Activated CD4-positive, alpha-beta T cell treated with anti-CD3 and anti-CD28 coated beads, Interleukin-2, amount 50 U/mL, for 16 hours (primary cell): ENCODE data around the gene ARRB1.

Source experiments
- DNase-seq: peaks from one replicate; pipeline ENCODE4 v3.0.0-alpha.2; 2020

ARRB1 gene

DNA sequence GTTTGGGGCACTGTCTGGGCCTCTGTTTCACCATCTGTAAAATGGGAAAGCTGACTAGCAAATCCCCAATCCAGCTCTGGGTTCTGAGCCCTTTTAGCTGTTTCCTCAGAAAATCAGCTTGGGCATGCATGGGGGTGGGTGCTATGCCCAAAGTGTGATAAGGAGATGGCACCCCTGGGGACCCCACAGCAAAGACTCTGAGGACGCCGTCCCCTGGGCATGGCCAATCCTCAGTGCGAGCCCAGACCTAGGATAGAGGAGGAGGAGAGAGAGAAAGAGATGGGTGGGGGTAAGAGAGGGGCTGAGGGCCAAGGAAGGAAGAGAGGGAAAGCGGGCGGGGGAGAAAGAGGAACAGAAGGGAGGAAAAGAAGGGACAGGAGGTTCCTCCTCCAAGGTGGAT lies 79.1 kb downstream of the ARRB1 start:
- DNase-seq: no peak

DNA sequence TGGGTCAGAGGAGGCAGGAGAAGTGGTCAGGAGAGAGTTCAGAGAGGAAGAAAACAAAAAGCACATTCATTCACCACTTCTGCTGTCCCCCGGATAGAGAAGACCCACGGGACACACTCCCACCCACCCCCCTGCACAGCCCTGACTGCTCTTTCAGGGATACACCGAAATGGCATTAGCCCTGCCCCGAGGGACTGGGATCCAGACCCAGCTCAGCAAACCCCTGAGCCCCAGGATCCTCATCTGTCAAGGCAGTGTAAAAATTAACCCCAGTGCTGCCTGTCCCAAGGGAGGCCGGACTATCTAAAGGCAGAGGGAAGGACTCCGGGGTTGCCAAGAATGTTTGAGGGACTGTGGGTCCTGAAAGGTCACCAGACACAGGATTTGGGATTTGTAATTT lies 79.7 kb downstream of the ARRB1 start:
- no peak for DNase-seq

DNA sequence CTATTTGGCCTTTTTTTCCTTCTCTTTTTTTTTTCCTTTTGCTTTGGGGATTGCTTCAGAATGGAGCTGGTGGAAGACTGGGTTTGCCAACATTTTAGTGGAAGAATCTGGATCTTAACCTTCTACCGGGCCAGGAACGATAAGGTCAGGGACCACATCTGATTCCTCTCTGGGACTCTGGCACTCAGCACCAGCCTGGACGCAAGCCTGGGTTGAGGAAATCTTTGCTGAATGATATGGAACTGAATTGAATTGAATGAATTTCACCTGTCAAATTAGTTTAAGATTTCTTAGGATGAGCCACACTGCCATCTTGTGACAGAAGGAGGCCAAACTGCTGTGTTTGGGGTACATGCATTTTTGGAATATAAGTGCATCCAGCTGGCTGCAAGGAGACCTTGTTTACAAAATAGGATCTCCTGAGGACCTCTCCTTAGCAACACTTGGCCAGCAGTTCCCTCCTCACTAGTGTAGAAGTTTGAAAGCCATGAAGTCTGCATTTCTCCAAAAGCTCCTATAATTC lies 80.5 kb downstream of the ARRB1 start:
- DNase-seq: peak; percentile 19

DNA sequence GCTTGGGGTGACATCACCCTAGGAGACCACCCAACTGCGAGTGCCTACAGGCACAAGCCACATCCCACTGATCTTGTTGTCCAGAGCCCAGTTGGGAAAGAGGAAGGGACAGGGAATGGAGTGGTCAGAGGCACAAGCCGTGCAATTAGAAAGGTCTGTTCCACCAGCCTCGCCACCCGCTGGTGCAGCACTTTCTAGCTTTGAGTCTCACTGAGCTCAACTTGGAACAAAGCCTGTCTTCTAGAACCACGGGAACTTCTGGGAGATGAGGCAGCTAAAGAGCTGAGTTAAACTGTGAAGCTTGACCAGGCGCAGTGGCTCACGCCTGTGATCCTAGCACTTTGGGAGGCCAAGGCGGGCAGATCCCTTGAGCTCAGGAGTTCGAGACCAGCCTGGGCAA lies 81.6 kb downstream of the ARRB1 start:
- no peak for DNase-seq

DNA sequence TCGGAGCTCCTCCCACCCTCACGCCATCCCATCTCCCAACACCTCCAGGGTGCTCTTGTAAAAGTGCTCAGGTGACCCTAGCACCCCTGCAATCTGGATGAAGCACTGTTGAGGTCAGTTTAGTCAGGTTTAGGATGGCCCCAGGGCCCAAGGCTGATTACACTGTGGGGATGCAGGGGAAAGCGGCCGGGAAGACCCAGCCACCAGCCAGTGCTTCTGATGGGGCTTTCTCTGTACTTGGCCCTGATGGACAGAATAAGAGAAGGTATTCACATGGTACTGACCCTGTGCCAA lies 82.1 kb downstream of the ARRB1 start:
- DNase-seq: no peak

DNA sequence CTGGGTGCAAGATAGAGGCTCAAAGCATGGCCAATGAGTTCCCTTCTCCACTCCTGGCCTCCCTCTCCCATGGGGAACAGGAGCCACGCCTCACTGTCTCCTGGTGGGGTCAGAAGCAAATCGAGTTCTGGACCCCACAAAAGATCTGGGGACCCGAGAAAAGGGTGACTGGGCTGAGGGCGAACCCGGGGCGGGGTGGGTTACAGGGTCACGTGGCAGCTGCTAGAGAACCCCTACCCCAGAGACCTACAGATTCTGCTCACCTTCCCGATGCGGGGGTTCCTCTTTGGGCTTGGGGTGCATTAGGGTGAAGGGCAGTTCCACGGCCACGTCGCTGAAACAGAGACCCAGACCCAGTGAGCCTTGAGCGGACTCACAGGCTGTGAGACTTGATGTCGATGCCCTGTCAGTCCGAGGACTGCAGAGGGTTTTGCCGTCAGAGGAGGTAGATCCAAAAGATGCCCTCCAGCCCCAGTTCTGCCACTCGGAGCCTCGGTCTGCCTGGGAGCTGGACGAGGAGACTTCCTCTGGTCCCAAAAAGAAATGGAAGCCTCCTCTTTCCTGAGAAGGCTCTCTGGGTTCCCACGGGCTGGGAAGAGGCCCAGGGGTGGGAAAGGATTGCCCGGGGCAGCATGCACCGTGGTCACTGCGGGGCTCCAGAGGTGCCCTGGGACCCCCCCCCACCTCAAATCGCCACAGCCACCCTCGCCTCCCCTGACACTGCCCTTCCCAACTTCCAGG lies 82.7 kb downstream of the ARRB1 start:
- DNase-seq: no peak

DNA sequence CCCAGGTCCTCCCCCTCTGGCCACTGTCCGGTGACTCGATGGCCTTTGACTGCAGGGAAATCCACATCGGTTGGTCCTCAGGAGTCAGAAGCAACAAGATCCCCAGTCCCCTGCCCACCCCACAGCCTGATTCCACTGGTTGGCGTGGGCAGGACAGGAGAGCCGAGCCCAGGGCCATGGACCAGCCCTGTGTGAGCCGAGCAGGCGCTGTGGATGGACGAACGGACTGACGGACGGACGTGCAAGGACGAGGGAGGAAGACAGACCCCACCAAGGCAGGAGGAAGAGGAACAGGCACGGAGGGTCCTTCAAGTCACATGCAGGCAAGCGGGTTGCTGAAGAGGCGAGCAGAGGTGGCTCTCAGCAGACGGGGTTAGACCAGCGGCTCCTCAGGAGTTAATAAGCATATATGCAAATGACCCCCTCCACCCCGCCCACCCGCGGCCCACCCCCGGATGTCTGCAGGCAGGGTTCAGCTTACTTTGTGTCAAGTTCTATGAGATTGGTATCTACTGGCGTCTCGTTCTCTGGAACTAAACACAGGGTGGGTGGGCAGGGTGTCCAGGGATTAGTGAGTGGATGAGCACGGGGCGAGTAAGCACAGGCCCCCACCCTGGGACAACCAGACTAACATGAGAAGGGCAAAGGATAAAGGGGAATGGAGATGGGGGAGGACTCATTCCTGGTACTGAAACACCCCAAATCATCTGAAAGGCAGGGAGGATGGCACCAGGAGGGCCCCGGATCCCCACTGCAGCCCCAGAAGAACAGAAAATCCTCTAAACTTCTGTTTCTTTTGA lies 84.1 kb downstream of the ARRB1 start:
- DNase-seq: no peak

DNA sequence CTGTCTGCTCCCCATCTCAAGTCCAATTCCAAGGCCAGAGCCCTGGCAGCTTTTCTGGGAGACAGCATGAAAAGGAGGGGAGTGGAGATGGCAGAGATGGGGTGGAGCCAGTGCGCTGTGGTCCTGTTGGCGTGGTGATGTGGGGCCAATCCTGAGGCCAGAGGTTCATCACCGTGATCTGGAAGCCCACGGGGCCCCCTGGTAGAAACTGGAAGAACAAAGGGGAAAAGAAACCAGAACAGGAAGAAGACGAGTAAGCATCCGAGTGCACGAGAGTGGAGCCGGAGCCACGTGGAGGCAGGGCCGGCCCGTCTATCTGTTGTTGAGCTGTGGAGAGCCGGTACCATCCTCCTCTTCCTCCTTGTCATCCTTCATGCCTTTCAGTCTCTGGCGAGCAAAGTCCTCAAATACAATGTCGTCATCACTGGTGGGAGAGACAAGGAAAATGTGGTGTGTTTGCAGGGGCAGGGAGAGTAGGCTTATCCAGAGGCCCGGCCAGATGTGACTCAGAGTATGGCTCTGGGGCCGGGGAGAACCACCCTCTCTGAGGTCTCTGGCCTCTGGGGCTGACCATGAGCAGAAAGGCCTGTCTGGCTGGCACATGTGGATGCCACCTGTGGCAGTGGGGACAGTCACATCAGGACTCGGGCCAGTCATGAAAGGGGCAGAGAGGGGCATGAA lies 85.5 kb downstream of the ARRB1 start:
- DNase-seq: no peak

DNA sequence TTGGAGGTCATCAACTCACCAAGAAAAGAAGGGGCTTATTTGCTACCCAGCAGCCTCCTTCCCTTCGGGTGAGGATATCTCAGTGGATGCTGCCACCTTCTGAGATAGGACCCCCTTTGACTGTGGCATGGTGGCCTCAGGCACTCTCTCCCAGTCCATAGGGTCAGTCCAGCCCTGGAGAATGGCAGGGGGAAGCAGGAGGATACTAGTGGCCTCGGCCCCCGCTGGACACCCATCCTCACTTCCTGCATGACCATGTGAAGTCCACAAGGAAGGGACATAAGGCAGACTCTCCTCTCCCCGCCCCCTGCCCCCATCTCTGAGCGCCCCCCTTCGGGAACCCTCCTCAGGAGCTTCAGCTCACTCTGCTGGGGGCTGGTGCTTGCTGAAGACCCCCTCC lies 86.5 kb downstream of the ARRB1 start:
- DNase-seq: no peak

DNA sequence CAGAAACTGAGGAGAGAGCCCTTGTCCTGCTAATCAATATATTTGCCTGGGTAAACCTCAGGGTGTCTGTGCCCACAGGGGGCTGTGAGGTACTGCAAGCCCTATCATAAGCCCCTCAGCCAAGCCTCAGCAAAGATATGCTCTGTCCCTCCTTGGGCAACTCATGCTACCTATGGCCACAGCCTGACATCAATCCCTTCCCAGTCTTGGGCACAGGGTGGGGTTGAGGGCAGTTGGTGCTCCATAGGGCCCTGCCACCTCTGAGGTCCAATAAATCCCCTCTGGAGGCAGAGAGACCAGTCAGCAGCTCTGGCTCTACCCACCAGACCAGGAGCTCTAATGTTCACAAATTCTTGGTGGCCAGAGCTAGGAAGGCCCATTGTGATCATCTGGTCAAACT lies 87.1 kb downstream of the ARRB1 start:
- no peak for DNase-seq

DNA sequence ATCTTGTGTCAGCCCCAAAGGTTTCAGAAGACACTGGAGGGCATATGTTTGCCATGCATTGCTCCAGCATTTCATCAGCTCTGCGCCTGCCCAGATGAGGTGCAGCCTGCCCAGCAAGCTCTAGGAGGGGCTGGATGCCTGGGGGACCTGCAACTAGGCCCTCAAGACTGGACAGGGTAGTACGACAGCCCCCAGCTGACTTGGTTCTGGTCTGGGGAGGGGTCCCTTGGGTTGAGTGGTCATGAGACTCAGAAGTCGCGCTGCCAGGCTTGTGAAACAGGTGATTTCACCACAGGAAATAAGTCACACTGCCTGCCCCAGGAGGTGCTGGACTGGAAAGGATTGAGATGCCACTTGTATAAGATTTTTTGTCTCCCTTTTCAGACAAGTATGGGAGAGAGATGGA lies 87.5 kb downstream of the ARRB1 start:
- peak; percentile 16 for DNase-seq

DNA sequence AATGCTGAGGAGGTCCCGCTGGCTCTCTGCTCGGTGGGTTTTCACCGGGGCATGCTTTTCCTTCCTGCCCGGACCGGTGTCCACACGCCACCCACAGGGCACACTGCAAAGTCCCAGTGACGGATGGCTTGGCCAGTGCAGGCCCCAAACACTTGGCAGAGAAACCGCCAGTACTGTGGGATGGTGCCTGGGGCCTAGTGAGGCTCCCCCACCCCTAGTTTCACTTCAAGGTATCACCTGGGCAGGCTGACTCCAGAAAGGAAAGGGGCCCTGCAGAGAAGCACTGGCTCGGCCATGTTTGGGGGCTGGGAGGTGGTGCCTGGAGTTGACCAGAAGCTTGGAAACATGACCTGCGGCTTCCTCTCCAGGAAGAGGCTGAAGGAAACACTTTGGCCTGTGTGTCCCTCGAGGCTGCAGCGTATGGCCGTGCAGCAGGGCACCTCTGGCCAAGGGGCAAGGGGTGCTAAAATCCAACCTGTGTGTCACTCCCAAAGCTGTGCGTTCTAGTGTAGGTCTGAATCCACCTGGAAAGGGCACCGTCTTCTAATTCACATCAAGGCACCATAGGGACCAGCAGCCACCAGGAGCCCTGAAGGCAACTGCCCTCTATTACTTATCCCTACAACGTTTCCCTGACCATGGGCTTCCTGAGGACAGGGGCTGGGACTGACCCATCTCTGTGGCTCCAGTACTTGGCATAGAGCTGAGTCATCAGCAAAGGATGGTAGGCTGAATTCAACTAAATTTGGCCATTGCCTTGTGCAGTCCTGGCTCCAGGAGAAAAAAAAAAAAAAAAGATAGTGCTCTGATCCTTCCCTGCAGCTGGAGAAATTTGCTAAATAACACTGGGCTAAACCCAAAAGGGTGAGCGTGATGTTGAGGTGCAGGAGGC lies 88.3 kb downstream of the ARRB1 start:
- DNase-seq: no peak

DNA sequence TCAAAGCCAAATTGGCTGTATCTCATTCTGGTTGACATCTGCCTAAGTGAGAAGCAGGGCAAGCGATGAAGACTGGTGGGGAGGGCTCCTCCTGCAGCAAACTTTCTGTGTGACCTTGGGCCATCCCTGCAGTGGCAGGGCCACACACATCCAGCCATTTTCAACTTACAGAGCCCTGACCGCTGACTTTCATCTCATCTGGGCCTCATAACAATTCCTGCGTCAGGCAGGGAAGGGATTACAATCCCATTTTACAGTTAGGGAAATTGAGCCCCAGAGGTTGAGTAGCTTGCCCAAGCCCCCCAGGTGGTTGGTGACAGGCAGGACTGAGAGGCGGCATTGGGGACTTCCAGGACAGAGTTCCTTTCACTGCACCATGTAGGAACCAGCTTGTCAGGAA lies 89.0 kb downstream of the ARRB1 start:
- no peak for DNase-seq

DNA sequence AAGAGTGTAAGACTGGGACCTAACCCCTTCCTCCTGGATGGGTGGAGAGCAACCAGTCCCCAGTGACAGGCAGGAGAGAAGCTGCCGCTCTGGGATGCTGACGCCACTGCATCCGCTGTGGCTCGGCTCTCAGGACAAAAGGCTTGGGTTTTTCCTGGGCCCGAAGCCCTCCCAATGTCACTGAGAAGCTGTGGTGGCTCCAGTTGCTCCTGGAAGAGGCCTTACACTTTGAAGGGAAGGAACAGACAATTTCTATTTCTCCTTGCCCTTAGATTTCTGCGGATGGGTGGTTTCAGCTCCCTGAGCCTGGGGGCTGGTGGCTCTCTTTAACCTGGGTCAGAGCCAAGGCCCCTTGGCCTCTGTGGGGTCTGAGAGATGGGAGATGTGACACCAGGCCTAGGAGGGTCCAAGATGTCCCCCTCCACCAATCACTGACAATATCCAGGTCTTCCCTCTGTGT lies 89.5 kb downstream of the ARRB1 start:
- no peak for DNase-seq

DNA sequence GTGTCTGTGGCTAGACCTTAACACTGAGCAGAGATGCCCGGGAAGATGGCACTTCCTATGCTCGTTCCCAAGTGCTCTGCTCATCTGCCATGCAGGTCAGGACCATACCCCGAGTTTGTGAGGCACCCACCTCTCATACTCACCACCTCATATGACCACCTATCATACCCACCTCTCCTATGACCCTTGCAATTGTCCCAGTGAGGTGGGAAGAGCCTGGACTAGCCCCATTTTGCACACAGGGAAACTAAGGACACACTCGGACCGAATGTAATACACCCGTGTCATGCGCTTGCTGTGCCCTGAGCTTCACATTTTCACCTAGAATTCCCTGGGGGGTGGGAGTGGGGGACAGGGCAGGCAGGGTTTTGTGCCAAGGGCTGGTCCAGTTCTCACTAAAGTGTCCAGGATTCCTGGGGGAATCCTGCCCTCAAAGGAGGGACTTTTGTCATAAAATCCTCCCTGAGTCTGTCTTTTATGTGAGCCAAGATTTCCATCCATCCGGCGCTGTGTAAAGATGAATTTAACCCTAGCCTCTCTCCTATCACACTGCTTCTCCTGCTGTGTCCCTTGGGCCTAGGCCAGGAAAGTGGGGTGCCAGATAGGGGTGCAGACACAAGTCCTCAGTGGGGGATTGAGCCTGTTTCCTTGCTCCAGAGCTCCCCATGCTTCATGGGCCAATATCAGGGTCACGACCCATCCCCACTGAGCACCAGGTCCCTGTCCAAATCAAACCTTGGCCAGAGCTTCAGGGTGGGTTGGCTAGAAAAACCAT lies 90.9 kb downstream of the ARRB1 start:
- DNase-seq: no peak

DNA sequence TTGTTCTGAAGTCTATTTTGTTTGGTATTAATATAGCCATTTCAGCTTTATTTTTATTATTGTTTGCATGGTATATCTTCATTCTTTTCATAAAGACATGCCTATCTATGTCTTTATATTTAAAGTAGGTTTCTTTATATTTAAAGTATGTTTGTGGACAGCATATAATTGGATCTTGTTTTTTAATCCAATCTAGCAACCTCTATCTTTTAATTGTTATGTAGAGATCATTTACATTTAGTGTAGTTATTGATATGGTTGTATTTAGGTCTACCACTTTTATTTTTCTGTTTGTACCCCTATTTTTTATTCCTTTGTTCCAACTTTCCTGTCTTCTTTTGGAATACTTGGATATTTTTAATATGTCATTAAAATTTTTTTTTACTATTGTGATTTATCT lies 97.1 kb downstream of the ARRB1 start:
- no peak for DNase-seq

DNA sequence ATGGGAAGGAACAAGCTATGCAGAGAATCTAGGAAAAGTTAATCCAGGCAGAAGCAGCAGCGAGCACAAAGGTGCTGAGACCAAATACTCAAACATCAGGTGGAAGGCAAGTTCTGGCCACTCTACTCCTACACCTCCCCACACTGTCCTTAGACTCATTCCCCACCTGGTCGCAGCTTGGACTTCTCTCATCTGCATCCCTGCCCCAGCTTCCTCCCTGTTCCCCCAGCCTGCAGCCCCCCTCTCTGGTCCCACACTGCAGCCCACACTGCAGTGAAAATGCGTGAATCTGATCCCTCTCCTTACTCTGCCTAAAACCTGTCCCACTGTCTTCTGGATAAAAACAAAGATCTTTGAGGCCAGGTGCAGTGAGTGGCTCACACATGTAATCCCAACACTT lies 101.8 kb downstream of the ARRB1 start:
- DNase-seq: no peak

DNA sequence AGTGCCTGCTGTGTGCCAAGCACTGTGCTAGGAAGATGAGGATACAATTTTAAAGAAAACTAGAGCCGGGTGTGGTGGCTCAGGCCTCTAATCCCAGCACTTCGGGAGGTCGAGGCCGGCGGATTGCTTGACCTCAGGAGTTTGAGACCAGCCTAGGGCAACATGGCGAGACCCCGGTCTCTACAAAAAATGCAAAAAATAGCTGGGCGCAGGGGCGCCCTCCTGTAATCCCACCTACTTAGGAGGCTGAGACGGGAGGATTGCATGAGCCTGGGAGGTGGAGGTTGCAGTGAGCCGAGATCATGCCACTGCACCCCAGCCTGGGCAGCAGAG lies 102.6 kb downstream of the ARRB1 start:
- no peak for DNase-seq

DNA sequence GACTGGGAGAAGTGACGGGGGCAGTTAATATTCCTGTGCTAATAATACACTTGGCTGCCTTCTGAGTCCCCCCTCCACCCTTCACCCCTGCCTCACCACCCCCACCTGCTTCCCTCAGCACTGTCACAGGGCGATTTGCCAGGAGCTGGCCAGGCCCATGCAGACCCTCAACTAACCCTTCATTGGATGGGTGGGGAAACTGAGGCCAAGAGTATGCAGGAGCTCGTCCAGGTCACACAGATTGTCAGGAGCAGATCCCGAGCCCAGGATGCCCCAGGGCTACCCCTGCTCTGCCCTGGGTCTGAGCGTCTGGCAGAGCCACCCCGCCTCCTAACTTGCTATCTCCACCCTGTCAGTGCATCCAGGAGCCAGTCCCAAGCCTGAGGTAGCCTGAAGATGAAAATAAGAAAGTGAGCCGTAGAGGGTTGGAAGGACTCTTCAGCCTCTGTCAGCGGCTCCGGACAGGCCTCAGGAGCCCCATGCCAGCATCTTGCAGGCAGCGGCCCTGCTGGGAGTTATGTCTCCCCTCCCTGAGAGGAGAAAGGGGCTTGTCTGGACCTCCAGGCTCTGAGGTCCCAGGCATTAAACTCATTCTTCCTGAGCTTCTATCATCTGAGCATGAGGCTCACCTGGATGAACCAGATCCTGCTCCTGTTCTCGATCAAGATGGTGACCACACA lies 104.7 kb downstream of the ARRB1 start:
- no peak for DNase-seq

DNA sequence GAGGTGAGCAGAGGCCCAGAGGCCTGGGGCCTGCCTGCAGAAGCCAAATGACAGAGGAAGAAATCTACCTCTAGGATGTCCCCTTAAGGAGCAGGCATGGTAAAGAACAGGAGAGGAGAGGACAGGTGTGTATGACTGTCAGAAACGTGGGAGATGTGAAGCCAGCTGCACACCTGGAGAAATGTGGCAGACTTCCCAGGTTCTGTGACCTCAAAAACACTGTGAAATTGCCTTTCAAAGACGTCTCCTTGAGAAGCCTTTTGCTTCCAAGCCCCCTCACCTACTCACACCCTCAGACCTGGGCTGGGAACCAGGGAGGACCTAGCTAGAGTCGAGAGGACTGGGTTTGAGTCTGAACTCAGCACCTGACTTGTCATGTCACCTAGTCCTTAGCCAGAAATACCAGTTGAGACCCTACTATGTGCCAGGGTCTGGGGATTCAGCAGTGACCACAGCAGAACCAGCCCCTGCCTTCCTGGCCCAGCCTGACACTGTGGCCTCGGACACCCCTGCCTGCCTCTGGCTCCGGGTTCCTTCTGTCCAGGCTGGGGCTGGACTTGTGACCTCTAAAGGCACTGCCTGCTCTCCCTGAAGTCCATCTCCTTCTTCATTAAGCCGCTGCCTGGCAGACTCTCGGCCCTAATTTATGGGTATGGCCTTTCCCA lies 105.3 kb downstream of the ARRB1 start:
- DNase-seq: no peak
